NOMO-1 treated with DMSO at 0.1 percent for 48 hours (cell line): ENCODE measurements around the gene LYSMD3.

Experiments used
- DNase-seq: peaks from one replicate; lab custom pipeline; 2025; ENCODE audit not compliant: unreplicated experiment; lab: John Stamatoyannopoulos, UW

Gene LYSMD3

GRCh38 chr5:90548069-90548593 lies 18.7 kb upstream of the LYSMD3 start:
- DNase-seq: no peak

- DNase-seq: no peak
Observed at GRCh38 chr5:90547072-90547536, 17.7 kb upstream of the LYSMD3 start.

DNA sequence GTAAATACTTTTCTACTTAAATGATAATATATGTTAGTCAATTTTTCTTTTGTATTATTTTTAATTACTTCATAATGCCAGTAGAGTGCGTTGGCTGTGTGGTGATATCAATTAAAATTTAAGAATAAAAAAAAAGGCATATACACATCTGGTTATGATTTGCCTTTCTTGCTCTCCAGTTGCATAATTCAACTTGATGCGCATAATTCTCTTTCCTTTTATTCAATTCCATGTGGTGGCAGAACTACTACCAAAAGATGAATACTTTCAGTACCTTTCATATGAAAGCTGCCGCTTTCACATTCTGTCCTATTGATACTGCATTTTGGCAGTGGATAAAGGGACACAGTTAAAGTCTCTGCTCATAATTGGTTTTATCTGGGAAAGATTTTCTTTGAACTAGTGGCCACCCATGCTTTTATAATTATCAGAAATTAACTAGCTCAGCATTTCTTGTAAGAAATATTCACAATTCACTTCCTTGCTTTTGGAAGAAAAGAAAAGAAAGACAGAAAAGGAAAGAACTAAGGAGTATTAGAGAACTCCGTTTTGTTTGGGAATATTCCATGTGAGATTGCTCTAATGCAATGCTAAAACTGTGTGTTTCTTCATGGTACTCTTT lies 16.9 kb upstream of the LYSMD3 start:
- no peak for DNase-seq

GRCh38 chr5:90545511-90545910 lies 16.1 kb upstream of the LYSMD3 start:
- no peak for DNase-seq

- DNase-seq: no peak
Observed at GRCh38 chr5:90542827-90543519, 13.6 kb upstream of the LYSMD3 start.

DNA sequence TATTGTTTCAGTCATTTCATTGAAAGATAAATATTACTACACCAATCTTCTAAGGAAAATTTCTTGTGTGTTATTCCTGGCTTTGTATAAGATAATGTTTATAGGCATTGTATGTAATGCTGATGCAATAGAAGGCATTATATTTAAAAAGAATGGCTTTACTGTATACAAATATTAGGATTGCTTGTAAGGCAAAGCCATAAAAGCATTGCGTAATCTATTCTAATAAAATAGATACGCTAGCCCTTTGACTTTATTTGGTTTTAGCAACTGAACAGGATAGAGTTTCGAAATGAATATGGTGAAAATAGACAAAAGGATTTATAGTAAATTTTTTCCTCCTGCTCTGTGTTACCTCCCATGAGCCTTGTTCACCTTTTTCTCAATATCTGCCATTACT lies 5.5 kb upstream of the LYSMD3 start:
- DNase-seq: no peak

DNA sequence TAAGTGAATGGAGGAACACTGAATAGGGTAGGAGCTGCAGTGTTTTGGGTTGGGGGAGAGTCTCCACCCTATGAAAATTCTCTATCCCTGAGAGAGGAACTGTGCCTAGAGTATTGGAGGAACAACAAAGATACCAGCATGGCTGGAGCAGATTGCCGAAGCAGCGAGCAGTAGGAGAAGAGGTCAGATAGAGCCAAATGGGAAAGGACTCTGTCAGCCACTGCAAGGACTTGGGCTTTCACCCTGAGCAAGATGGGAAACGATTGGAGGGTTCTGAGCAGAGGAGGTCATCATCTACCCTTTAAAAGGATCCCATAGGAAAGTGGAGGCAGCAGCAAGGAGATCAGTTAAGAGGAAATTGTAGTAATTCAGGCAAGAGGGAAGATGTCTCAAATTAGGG lies 4.4 kb upstream of the LYSMD3 start:
- DNase-seq: no peak

- no peak for DNase-seq
Observed at GRCh38 chr5:90530736-90531487, 1.5 kb upstream of the LYSMD3 start.

DNA sequence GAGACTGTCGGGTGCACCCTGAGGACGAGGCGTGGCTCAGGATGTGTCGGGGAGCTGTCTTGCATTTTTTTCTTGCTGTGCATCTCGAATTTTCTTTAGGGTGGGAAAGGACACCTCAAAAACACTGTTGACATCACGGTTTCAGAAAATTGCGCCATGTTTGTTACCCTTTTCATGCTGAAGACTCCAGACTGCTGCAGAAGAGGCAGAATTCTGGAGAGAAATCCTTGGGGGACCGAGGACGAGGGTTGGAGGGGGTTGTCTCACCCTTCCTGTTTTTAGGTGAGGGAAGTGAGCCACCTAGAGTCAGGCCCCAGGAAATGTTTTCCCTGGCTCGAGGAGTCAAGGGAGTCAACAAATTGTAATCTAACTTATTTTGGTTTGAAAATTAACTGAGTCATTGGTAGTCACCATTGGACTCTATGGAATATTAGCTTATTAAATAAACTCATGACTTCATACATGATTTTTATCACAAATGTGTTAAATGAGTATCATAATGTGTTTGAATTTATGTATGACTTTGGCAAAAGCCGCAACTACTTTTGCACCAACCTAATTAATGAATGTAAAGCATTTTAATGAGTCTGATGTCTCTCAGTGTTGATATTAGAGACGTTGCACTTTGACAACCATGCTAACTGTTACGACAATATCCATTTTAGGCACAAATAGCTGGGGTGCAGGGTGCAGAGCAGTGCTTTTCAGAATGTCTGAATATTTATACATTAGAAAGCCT lies 724 bp upstream of the LYSMD3 start:
- DNase-seq: peak; percentile 66

DNA sequence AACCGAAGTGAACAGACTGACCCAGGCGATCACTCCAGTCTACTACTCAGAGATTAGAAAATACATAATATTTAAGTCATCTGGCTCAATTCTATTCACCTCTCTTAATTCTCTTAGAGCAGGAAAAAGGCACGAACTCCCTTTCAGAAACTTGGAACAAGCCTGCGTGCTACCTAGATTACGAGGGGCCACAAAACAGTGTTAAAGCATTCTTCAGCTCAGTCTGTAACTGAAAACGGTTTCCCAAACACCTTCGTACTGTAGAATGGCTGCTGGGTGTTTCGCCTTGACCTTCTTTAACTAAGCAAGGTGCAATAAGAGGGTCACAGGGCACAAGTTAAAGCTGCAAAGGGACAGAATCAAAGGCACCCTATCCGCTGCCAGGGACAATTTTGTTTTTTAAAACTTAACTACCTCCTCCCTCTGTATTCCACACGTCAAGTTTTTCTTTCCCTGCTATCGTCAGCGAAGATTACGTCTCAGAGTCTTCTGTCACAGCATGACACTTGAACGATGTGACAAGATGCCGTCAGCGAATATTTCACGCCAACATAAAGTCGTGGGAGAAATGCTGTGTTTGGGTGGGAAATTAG lies 687 bp downstream of the LYSMD3 start:
- DNase-seq: no peak

DNA sequence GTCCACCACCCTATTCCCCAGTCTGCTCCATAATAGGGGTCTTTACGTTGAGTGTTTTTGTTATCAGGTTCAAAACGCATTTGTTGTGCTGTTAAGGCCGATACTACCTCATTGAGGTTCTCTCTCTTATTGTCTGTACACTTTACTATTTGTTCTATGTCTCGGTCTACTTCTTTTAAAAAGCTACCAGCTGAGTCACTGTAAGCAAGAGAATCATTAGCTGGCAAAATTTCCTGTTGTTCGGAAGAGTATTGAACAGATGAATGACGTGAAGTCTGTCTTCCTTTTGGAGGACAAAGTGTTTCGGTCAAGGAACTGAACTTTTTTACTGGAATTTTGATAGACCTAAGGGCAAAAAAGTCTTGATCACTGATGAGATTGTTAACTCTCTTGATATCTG lies 10.3 kb downstream of the LYSMD3 start:
- DNase-seq: no peak

DNA sequence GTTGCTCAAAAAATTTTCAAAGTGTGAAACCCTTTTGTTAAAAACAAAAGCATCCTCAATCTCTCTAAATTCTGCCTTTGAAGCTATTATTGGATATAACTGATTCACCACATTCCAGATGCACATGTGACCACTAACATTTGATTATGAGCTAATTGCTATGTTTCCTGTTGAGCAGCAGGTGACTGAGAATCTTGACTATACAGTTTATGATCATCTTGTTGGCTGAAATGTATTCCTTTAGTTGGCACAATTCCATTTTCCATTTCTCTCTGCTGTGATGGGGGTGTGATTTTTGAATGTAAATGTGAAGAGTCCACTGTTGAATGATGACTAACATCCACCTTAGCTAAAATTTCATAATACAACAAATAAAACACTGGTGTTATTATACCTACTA lies 10.7 kb downstream of the LYSMD3 start:
- DNase-seq: no peak

DNA sequence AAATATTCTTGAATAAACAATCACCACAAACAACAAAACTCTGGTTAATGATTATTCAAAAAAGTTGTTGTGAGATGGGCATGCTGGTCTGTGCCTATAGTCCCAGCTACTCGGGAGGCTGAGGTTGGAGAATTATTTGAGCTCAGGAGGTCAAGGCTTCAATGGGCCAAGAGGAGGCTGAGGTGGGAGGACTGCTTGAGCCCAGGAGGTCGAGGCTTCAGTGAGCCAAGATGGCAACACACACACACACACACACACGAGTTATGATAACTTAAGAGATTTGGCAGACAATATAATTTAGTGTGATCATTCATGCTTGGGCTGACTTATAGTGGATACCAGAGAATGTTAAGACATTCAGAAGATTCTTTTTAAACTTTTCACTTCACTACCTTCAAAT lies 14.9 kb downstream of the LYSMD3 start:
- no peak for DNase-seq

- DNase-seq: no peak
Observed at GRCh38 chr5:90510438-90510837, 18.9 kb downstream of the LYSMD3 start.

- no peak for DNase-seq
Observed at GRCh38 chr5:90506221-90506620, 23.2 kb downstream of the LYSMD3 start.

DNA sequence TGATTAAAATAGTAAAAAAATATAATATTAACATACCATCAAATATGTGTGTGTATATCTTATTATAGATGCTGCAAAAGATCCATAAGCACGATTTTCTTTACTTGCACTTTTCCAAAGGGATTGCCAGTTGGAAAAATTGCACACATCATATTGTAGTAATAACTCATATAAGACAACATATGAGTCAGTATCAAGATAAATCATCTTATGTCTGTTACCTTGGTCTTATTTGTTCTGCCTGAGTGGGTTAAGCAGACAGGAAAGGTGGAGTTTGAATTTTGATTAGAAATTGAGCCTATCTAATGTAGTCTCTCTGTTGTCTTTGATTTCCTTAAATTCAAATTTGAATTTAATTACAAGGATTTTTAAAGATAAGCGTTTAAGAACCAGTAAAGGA lies 24.6 kb downstream of the LYSMD3 start:
- DNase-seq: no peak

GRCh38 chr5:90503596-90503995 lies 25.8 kb downstream of the LYSMD3 start:
- DNase-seq: no peak

DNA sequence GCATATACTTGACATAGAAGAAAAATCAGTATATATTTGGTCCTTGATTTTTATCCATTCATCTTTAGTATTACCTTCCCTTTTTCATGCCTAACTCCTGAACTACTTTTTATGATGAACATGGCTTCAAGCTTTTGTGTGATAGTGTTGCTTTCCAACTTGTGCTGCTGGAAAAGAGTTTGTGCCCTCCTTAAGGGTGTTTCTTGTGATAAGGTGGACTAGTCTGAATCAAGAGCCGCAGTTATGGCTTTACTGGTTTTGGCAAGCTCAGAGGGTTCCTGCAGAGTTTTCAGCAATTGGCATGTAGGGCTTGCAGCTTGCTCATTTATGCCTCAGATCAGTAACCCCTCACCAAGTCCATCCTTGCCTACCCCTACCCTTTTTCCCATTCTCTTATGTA lies 34.2 kb downstream of the LYSMD3 start:
- DNase-seq: no peak

DNA sequence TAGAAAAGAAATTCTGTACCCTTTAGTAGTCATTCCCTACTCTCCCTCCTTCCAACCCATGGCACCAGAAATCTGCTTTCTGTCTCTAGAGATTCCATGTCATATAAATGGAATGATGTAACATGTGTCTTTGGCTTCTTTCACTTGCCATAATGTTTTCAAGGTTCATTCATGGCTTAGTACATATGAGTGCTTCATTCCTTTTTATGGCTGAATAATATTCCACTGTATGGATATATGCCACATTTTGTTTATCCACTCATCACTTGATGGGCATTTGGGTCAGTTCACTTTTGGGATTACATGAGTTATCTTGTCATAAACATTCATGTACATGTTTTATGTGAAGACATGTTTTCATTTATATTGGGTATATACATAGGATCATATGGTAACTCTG lies 35.3 kb downstream of the LYSMD3 start:
- DNase-seq: no peak

DNA sequence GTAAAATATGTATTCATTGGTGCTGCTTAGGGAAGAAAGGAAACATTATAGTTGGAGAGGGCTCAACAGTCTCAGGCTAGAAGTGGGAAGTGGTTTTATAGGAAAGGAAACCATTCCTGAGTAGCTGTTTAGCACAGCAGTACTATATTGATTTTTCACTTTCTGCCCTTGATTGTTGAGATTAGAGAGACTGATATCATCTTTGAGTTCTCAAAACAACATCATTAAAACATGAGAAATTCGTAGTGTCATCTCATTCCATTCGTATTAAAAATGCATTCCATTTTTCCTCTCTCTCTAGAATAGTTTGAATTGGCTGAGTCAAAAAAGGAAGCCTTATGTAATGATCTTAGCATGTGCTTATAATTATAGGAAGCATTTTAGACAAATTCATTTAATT lies 40.6 kb downstream of the LYSMD3 start:
- DNase-seq: no peak

- DNase-seq: no peak
Observed at GRCh38 chr5:90484540-90484939, 44.8 kb downstream of the LYSMD3 start.
